ENCODE data around the gene SH3RF3.

Gene SH3RF3

DNA sequence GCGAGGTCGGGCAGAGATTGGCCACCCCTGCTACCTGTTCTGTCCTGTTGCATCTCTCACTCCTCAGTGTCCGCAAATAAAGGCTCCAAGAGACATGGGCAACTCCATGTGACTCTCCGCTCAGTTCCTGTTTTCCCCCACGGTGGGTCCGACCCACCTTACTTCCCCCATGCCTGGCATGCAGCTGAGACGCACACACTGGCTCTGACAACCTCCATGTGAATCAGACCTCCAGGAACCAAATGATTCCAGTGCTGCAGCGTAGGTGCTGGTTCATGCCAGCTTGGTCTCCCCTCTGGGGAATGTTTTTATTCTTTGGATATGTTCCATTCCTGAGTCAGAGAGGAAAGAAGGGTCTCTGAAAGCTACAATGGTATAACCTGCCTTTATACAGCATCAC is 221.5 kb downstream of the SH3RF3 start:
- no peak for DNase-seq (ENCODE audit: low read depth, low spot score)

DNA sequence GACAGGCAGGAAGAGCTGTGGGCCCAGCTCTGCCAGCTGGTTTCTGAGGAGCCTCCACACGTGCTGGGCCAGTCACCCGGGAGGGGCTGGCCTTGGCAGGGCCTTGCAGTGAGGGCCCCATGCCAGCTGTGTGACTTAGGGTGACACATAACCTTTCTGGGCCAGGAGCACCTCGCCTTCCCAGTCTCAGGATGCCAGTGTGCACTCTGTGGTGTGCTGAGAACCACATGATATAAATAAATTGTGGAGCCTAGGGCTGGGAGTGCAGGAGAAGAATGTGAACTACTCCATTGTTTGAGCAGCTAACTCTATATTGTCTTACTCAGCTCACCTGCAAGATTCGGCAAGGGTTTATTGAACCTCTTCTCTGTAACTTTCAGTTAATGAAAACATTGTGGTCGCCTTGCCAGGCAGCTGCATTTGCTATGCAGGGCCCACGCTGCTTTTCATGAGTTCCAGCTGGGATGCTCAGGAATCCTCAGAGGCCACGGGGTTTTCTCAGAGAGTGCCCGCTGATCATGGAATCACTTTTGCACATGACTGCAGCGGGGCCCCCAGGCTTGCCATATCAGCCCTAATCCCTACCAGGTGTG is 222.3 kb downstream of the SH3RF3 start:
- no peak for DNase-seq (ENCODE audit: low read depth, low spot score)

DNA sequence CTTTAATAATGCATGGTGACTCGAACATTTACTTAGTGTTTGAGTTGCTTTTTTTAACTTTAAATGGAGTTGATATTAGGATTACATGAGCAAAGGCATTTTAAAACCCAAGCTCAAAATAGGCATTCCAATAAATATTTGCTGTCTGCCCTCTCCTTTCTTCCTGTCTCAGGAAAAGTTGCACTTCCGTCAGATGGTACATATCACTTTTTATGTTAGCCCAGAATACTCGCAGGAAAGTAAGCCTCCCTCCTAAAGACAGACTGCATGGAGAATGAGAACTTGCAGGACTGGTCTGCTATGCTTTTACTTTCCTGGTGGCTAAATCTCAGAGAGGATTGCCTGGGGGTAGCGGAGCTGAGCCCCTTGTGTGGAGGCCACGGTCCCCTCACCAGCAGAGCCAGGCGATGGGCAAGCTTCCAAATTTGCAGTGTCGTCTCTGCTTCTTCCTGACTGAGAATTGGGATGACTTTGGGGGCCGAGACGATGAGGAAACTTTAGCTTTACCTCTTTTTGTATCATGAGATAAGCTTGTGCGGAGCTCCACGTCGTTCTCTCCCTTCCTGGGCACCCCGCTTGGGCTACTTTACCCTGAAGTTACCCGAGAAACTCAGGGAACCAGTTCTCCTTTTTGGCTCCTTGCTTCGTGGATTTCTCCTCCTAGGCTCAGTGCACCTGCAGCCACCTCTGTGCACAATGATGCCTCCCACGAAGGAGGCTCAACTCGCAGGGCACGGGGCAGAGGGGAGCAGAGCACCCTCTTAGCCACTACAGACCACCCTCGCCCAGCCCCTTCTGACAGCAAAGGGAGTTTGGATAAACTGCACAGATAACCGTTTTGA is 223.3 kb downstream of the SH3RF3 start:
- no peak for DNase-seq (ENCODE audit: low read depth, low spot score)

DNA sequence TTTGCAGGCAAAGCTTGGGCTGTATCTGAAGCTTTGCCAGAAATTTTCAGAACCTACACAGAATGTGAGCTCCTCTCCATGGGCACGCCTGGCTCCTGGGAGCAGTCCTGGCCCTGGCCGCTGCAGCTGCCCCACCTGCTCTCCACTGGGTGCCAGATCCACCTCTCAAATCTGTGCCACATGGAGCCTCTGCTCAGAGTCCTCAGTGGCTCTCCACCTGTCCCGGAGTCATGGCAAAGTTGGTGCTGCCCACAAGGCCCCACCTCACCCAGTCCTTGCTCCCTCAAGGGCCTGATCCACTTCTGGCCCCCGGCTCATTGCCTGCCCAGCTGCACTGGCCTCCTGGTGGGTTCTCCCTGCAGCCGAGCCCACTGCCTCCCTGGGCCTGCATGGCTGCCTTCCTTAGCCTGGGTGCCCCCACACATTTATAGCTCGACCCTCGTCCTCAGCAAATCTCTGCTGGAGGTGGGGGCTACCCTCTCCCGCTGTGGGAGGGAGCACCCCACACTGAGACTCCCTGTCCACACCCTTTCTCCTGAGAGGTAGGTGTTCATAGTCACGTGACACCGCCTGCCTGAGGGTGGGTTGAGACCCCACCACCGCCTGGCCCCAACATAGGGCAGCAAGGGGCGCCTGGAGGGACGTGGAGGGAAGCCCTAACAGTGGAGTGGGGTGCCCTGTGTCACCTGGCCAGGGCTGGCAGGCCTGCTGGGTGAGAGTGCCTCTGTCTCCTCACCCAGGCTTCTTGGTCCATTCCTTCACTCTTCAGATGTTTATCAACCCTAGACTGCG is 224.1 kb downstream of the SH3RF3 start:
- DNase-seq (ENCODE audit: low read depth, low spot score): no peak

DNA sequence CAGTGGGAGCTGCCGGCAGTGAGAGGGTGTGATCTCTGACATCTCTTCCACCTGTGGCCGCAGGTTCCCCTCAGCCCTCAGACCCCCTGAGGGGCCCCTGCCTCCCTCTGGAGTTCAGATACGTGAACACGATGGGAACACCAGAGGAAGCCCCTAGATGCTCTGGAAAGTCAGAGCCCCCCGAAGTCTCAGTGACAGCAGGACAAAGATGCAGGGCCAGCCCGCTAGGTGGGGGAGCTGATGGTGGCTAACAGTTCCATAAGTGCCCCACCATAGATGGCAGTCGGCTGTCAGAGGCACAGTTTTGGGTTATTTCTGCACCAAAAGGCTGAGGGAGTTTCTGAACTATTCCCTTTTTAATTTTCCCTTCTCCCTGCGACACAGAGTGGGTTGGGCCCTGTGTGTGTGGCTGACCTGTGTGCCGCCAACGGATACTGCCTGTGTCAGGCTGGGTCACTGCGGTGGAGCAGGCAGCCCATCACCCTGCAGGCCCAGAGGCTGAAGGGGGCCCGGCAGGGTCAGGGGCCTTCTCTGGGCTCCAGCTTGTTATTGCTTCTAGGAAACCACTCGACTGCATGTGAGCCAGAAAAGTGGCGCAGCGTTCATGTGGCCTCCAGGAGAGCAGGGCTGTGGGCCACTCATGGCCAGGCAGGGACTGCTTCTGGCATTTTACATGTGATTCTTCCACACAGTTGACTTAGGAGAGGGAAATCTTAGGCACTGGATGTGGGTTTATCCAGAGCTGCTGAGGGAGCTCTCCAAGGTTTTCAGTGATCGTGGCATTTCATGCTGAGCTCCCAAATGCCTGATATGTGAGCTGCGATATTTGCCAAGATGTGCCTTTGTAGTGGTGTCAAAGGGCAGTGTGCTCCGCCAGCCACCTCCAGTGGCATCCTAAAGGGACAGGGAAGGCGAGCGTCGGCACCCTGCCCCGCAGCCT is 225.1 kb downstream of the SH3RF3 start:
- no peak for DNase-seq (ENCODE audit: low read depth, low spot score)

DNA sequence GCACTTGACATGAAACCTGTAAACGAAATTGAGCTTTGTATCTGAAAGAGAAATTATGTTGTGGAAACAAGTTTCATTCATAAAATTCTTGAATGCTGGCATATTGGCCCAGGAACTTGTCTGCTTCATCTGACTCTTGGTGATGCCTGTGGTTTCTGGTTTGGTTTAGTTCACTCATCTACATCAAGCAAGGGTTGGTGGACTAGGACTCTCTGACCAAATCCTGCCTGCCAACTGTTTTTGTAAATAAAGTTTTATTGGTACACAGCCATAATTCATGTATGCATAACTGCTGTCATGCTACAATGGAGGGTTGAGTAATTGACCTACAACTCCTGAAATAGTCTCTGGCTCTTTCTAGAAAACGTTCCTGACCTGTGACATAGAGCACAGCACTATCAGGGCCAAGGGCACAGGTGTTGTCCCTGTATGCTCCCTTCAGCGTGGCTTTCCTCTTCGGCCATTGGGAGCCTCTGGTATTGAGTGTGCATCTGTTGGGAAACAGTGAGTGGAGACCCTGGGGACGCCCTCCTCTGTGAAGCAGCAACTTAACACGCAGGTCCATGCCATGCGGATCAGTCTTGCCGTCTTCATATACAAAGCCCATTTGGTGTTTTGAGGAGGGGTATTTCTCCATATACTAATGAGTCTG is 226.3 kb downstream of the SH3RF3 start:
- DNase-seq (ENCODE audit: low read depth, low spot score): no peak

DNA sequence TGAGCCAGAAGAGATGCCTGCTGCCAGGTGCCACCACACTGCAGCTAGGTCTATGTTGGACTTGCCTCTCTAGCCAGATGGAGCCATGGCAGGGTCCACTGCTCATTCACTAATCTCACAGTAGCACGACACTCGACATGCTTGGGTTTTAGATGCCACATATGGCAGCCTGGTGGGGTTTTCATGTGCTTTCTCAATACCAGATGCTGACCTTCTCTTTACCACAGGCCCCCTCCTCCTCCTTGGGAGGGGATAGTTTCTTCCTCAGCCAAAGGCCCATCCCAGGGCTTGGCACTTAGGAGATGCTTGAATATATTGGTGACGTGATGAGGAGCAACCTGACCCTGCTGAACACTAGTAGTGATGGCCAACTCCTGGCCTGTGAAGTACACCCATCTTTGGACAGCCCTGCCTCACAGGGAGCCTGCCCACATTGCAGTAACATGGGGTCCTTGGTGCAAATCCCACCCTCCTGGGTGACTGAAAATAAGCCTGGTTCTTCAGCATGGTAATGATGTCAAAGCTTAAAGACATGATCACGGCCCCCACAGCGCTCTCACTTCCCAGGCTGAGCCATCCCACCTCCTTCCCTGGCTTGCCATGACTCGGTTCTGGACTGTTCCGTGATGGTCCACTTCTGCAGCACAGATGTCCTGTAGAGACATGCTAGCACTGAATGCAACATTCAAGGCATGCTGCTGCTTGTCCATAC is 227.5 kb downstream of the SH3RF3 start:
- no peak for DNase-seq (ENCODE audit: low read depth, low spot score)

DNA sequence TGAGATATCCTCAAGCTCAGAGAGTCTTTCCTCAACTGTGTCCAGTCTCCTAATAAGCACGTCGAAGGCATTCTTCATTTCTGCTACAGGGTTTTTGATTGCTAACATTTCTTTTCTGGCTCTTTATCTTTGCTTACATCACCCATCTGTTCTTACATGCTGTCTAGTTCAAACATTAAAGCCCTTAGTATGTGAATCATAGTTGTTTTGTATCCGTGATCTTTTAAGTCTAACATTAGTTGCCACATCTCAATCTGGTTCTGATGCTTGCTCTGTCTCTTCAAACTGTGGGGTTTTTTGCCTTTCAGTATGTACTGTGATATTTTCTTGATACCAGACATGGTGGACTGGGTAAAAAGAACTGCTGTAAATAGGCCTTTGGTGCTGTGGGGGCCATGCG is 235.2 kb downstream of the SH3RF3 start:
- DNase-seq (ENCODE audit: low read depth, low spot score): no peak

DNA sequence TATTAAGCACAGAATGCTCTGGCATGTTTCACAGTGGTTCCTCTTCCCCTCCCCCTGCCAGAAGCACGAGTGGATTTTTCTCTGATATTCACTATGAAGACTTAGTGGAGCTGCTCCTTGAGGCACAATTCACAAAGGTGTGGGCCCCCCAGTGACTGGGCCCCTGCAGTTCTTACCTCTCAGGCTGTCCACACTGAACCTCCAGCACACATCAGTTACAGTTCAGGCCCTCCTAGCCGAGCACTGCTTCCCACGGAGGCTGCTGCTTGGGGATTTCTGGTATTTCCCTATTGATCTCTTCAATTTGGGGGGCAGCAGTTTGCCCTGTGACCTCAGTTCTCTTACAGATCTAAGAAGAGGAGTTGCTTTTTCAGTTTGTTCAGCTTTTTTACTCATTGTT is 236.1 kb downstream of the SH3RF3 start:
- no peak for DNase-seq (ENCODE audit: low read depth, low spot score)

DNA sequence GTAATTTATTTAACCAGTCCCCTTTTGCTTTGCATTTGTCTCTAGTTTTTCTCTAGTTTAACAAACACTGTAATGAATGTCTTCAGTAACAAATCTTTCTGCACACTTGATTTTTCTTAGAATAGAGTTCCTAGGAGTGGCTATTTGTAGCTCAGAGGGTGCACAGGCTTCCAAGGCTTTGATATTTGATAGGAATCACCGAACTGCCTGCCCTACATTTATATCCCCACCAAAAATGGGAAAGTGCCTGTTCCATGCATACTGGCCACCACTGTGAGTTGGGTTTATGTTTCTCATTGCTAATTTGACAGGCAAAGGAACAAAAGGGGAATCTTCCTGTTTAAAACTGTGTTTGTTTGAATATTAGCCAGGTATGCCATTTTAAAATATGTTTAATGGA is 238.7 kb downstream of the SH3RF3 start:
- no peak for DNase-seq (ENCODE audit: low read depth, low spot score)

DNA sequence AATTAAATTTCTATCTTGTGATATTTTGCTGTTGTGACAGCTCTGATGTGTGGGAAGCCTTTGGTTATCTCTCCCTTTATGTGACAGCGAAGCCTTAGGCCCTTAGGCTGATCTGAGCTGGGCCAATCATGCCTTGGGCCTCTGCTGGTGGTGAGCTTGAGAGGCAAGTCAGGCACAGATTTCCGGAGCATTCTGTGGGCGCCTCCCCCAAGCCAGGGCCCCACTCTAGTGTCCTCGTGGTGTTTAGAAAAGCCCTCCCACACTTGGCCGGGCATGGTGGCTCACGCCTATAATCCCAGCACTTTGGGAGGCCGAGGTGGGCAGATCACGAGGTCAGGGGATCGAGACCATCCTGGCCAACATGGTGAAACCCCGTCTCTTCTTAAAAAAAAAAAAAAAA is 239.8 kb downstream of the SH3RF3 start:
- DNase-seq (ENCODE audit: low read depth, low spot score): no peak

DNA sequence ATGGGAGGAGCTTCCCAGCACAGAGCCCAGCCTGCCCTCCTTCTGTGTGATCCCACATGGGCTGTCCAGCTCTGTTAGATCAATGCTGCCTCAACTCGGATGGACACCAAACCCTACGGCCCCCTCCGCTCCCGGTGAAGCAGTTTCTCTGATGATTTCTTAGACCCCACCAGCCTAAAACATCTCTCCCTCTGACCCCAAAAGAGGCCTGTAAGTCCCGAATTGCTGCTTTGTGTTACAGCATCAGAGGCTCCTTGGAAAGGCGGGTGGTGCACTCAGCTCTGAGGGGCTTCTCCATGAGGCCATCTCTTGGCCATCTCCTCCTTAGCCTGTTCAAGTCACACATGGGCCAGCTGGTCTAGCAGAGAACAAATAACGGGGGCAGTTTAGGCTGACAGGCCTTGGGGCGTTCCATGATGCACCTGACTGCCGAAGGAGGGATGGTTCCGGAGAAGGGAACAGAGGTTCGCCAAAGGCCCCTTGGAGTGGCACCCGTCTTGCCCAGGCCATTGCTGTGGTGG is 240.7 kb downstream of the SH3RF3 start:
- no peak for DNase-seq (ENCODE audit: low read depth, low spot score)

DNA sequence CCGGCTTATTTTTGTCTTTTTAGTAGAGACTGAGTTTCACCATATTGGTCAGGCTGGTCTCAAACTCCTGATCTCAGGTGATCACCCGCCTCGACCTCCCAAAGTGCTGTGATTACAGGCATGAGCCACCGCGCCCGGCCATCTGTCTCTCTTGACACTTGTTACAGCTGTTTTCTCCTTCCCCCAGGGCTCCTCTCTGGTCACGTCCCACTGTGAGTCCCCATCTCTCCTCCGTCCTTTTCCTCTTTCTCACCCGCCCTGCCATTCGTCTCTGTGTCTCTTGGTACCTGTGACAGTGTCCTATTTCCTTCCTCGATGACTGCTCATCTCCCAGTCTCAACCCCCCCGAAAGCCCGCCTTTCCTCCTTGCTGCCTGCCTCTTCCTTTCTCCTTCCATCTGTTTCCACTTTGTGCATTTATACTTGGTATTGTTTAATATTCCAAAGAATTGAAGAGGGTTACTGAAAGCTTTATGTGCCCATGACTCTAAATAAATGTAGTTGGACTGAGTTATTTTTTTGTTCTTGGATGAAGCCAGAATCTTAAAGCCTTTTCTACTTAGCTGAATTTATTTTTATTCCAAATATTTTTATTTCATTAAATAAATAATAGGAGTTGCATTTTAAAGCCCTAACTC is 241.5 kb downstream of the SH3RF3 start:
- no peak for DNase-seq (ENCODE audit: low read depth, low spot score)

DNA sequence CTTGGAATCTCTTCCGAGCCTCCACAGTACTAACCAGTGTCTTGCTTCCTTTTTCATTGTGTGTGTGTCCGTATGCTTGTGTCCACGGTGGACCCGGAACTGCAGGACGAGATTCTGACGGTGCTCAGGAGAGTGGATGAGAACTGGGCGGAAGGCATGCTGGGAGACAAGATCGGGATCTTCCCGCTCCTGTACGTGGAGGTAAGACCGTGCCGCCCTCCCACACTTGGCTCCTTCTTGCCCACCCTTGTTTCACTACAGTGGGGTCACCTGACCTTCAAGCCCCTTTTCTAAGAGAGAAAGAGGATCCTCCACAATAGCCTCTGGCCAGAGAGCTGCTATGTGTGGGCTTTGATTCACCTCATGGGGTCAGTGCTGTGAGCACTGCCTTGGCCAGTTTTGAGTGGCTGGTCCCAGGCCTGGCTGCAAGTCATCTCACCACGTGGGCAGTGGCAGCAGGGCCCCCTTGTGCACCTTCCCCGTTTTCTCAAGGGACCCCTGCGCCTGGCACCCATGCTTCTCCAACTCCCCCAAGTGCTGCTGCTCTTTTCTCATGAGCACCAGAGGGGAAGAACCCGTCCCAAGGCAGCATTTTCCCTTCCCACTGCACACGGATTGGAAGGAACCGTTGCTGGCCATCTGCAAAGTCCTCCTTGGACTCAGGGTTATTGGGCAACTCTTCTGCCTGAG is 242.6 kb downstream of the SH3RF3 start:
- DNase-seq (ENCODE audit: low read depth, low spot score): no peak

DNA sequence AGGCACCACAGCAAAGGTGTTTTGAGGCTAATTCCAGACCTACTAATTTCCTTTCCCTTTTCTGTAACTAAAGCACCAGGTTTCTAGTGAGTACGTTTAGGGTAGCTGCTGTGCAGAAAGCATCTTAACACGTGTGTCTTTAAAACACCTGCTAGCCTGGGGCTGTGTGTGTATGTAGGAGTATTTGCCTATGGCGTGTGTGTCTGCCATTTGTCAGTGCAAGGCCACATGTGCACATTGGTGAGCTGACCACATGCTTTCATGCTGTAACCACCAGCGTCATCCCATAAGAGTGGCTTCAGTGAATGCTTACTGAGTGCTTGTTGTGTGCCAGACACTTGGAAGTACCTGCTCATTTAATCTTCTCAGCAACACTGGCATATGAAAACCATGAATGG is 243.2 kb downstream of the SH3RF3 start:
- DNase-seq (ENCODE audit: low read depth, low spot score): no peak

DNA sequence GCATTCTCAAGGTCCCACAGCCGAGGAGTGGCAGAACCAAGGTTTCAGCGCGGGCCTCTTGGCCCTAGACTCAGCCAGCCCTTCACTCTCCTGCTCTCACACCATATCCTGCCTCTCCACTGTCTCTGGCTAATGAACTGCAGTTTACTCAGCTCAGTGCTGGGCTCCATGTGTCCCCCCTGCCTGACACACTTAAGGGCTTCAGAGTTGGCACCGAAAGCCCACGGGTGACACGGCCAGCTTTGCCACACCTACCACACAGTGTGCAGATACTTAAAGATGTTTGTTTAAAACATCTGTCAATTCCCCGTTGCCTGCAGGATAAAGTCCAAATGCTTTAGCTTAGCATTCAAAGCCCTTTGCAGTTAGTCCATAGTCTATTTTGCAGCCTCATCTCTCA is 243.6 kb downstream of the SH3RF3 start:
- DNase-seq (ENCODE audit: low read depth, low spot score): no peak

DNA sequence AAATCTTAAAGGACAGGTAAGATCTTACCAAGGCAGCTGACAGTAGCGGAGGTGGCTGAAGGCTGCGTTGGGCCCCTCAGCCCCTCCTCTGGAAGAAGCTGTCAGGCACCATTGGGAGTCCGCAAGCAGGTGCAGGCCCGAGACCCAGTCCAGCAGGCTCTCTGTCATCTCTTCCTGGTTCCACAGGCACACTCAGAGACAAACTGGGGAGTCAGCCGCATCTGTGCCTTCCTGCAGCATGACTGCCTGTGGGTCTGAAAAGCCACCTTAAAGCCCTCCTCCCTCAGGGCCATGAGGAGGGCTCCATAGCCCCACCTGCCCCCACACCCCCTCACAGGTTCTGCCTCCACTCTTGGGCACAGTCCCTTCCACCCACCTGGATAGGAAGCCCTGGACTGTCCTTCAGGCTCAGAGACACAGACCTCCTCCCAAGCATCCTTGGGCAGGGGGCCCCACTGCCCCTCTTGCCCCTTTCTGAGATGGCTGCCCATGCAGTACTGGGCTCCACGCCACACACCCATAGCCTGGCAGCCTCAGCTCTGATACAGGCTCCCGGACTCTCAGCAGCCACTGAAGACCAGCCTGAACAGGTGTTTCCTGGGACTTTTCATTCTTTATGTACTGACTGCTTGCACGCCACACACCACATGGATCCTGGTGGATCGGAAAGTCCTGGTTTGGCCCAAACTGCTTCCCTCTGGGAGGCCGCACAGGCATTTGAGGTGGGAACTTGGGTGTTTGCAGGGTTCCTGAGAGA is 245.0 kb downstream of the SH3RF3 start:
- DNase-seq (ENCODE audit: low read depth, low spot score): no peak

DNA sequence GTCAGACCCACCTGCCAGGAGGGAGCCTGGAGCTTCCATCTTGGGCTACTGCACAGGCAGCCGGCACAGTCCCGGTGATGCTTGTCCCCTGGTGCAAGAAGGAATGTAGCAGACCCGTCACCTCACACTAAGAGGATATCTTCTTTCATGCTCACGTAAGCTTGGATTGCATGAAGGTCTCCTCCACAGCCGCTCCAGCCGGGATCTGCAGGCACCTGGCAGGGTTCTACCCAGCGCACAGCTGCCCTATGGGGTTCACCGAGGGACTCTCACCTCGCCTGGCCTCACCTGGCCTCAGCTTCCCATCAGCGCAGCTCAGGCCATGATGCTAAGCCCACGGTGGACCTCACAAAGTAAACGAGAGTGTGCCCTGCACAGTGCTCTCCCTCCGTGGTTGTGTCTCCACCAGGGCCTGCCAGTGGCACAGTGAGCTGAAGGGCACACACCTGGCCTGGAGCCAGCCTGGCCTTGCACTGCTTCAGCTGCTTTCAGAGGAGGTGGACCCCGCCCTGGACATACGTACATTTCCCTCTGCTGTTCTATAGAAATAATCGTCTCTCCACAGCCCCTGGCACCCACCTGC is 245.6 kb downstream of the SH3RF3 start:
- DNase-seq (ENCODE audit: low read depth, low spot score): no peak
